GM12878 (cell line): Measurements from ENCODE around the gene DOCK1. TPM values are rescaled to one million over a fixed set of nuclear protein-coding genes. Genes with fewer than 3 reads are reported as not detected.

ENCODE experiments used
- ATAC-seq: fragments of 200-7000 bp; cut with Tn5 transposase; 3 replicates; pipeline ENCODE4 v1.9.1; 2020; ENCODE audit warnings: mild to moderate bottlenecking, moderate library complexity
- BruUV-seq: library from RNA; stranded (reverse); fragments of 400-500 nt; replicated peaks from 2 replicates; lab custom pipeline; 2021; lab: Mats Ljungman, UMichigan
- CTCF ChIA-PET: fragments of 300-600 bp; sonication (Branson Sonifier 250); formaldehyde crosslinking; extraction: SDS; loops from one replicate; lab custom pipeline; 2021; ENCODE audit warnings: inconsistent platforms; lab: Yijun Ruan, JAX
- POLR2A ChIA-PET: fragments of 350-600 bp; formaldehyde crosslinking; extraction: SDS; loops from one replicate; lab custom pipeline; 2021; ENCODE audit warnings: inconsistent platforms; lab: Charles Lee
- RAD21 ChIA-PET: fragments of 300-600 bp; sonication (Branson Sonifier 250); formaldehyde crosslinking; loops from one replicate; lab custom pipeline; 2023; ENCODE audit warnings: antibody characterized with exemption; ENCODE audit not compliant: unreplicated experiment; lab: Charles Lee
- SMC1A ChIA-PET: fragments of 300-600 bp; sonication (Branson Sonifier 250); formaldehyde crosslinking; loops from one replicate; lab custom pipeline; 2023; ENCODE audit not compliant: unreplicated experiment, uncharacterized antibody; lab: Charles Lee
- DNase-seq: peaks from one replicate; pipeline ENCODE4 v3.0.0-alpha.2; 2011; ENCODE audit warnings: low read depth, low spot score
- FAIRE-seq: peaks from 3 replicates; lab custom pipeline; 2011; peaks lifted over from hg19 to GRCh38; lab: Jason Lieb, UNC
- H2AFZ ChIP-seq: 2 replicates; pipeline ENCODE4 v1.6.0; 2011; ENCODE audit warnings: low read depth, low read length, control low read depth; ENCODE audit not compliant: control insufficient read depth
- H3K27ac ChIP-seq: 2 replicates; pipeline ENCODE4 v1.5.1; 2011; ENCODE audit warnings: control low read depth; ENCODE audit not compliant: control insufficient read depth, insufficient read depth
- H3K27me3 ChIP-seq, 2 experiments: replicated peaks in 1 of 2; 2 replicates each; pipeline versions ENCODE4 v1.6.0 to v1.6.1; 2011; ENCODE audit warnings: low read length in 1 of 2; ENCODE audit not compliant: control insufficient read depth in 2 of 2, insufficient read depth in 2 of 2
- H3K36me3 ChIP-seq, 2 experiments: 2 replicates each; pipeline ENCODE4 v1.5.1; 2011; ENCODE audit warnings: low read length in 1 of 2; ENCODE audit not compliant: control insufficient read depth in 2 of 2, insufficient read depth in 2 of 2
- H3K4me1 ChIP-seq: 2 replicates; pipeline ENCODE4 v1.6.1; 2011; ENCODE audit warnings: mild to moderate bottlenecking, low read length, moderate library complexity, mixed read lengths; ENCODE audit not compliant: control insufficient read depth, insufficient read depth
- H3K4me2 ChIP-seq: 2 replicates; pipeline ENCODE4 v1.6.0; 2011; ENCODE audit warnings: control low read depth; ENCODE audit not compliant: control insufficient read depth, insufficient read depth
- H3K4me3 ChIP-seq: fragments of 200-600 bp; sonication (generic); 2 replicates; pipeline ENCODE4 v1.5.1; 2016
- H3K79me2 ChIP-seq: 2 replicates; pipeline ENCODE4 v1.6.0; 2011; ENCODE audit warnings: low read length; ENCODE audit not compliant: control insufficient read depth, insufficient read depth
- H3K9ac ChIP-seq: 2 replicates; pipeline ENCODE4 v1.8.0; 2011; ENCODE audit warnings: low read length, control low read depth, mixed read lengths; ENCODE audit not compliant: control insufficient read depth, insufficient read depth
- H3K9me3 ChIP-seq: replicated peaks from 3 replicates; pipeline ENCODE4 v1.5.1; 2011; ENCODE audit warnings: mild to moderate bottlenecking, low read length; ENCODE audit not compliant: control insufficient read depth, insufficient read depth
- H4K20me1 ChIP-seq: 2 replicates; pipeline ENCODE4 v1.6.0; 2011; ENCODE audit not compliant: control insufficient read depth, insufficient read depth
- BHLHE40 ChIP-seq, 2 experiments: fragments of 450-650 bp in 1 of 2; IDR thresholded peaks; 2 replicates each; pipeline ENCODE4 v1.6.1; 2011 to 2017; ENCODE audit warnings: low read depth in 2 of 2, borderline replicate concordance in 1 of 2, improper control_type of control experiment in 1 of 2, low read length in 1 of 2, mild to moderate bottlenecking in 1 of 2
- CHD2 ChIP-seq: IDR thresholded peaks from 2 replicates; pipeline ENCODE4 v1.6.1; 2011; ENCODE audit warnings: low read depth, low read length, improper control_type of control experiment, borderline replicate concordance
- ESRRA ChIP-seq: IDR thresholded peaks from 2 replicates; pipeline ENCODE4 v1.6.1; 2012; ENCODE audit warnings: mild to moderate bottlenecking, low read length, improper control_type of control experiment
- IKZF2 ChIP-seq, 2 experiments: fragments of 450-650 bp; IDR thresholded peaks; 2 replicates each; pipeline ENCODE4 v1.6.1; 2017; ENCODE audit warnings: mild to moderate bottlenecking in 2 of 2, moderate library complexity in 2 of 2
- IRF4 ChIP-seq: IDR thresholded peaks from 2 replicates; pipeline ENCODE4 v1.6.1; 2011; ENCODE audit warnings: low read depth, low read length
- LARP7 ChIP-seq: fragments of 450-650 bp; IDR thresholded peaks from 2 replicates; pipeline ENCODE4 v1.6.1; 2017; ENCODE audit warnings: mild to moderate bottlenecking
- MEF2B ChIP-seq: fragments of 450-650 bp; IDR thresholded peaks from 2 replicates; pipeline ENCODE4 v1.6.1; 2018; ENCODE audit warnings: mild to moderate bottlenecking, moderate library complexity; ENCODE audit not compliant: partially characterized antibody, poor library complexity, severe bottlenecking
- NFYB ChIP-seq: IDR thresholded peaks from 2 replicates; pipeline ENCODE4 v1.6.1; 2011; ENCODE audit warnings: low read depth, mild to moderate bottlenecking, low read length, improper control_type of control experiment, moderate library complexity; ENCODE audit not compliant: insufficient read depth
- NR2C2 ChIP-seq: IDR thresholded peaks from 2 replicates; pipeline ENCODE4 v1.6.1; 2011; ENCODE audit warnings: borderline replicate concordance, low read depth; ENCODE audit not compliant: control insufficient read depth, insufficient read length
- RCOR1 ChIP-seq: conservative IDR thresholded peaks from 2 replicates; pipeline ENCODE4 v1.6.1; 2012; ENCODE audit warnings: low read depth, low read length, improper control_type of control experiment
- SPI1 ChIP-seq: IDR thresholded peaks from 2 replicates; pipeline ENCODE4 v1.6.1; 2011; ENCODE audit warnings: low read depth, mild to moderate bottlenecking, low read length, moderate library complexity, borderline replicate concordance; ENCODE audit not compliant: insufficient read depth
- YY1 ChIP-seq: IDR thresholded peaks from 2 replicates; pipeline ENCODE4 v1.6.1; 2011; ENCODE audit warnings: low read depth, mild to moderate bottlenecking, low read length
- WGBS: methylation state at CpG from one replicate; pipeline ENCODE4 v1.1.6; 2016; ENCODE audit warnings: low lambda C conversion rate; ENCODE audit not compliant: insufficient replicate concordance, insufficient coverage; ENCODE audit errors: missing lambda C conversion rate; 5-methylcytosine and 5-hydroxymethylcytosine counted together
- in situ Hi-C: fragments of 300-500 bp; cut with MboI; formaldehyde crosslinking; loops from 9 replicates; pipeline ENCODE4 v1.14.3; 2018; ENCODE audit warnings: mixed read lengths
- intact Hi-C: fragments of 100-400 bp; cut with micrococcal nuclease; formaldehyde crosslinking; loops from one replicate; pipeline ENCODE4 v1.14.2; 2022; ENCODE audit not compliant: unreplicated experiment
- polyA plus RNA-seq, 11 experiments: library from polyadenylated mRNA; depleted of rRNA in 4 of 11; unstranded in 6 of 11; stranded (reverse) in 5 of 11; fragments of >200 nt; fragmentation: Nextera tagmentation in 4 of 11; fragmentation: Illumina TruSeq in 1 of 11; extraction: Ambion mirVana in 4 of 11; extraction: Trizol in 1 of 11; gene quantifications; 1 replicate in 1 of 11; 2 replicates in 10 of 11; pipeline versions ENCODE4 v1.2.1 to v1.2.3, GENCODE V29; 2011 to 2016; ENCODE audit warnings: inconsistent platforms in 2 of 11, missing spikeins in 2 of 11, low read depth in 1 of 11
- total RNA-seq, 4 experiments: library from RNA; depleted of rRNA in 3 of 4; stranded (reverse); fragments of >200 nt in 3 of 4; fragmentation: Illumina TruSeq in 1 of 4; extraction: Trizol in 1 of 4; gene quantifications; 2 replicates each; pipeline versions ENCODE4 v1.2.1 to v1.2.3, GENCODE V29; 2013 to 2021
- TF ChIP-seq, protein P1 (sequence below): IDR thresholded peaks from 2 replicates; pipeline ENCODE4 v1.6.1; 2011; ENCODE audit warnings: mild to moderate bottlenecking, low read depth, low read length, moderate library complexity; ENCODE audit not compliant: insufficient replicate concordance
- TF ChIP-seq, protein P2 (sequence below): IDR thresholded peaks from 2 replicates; pipeline ENCODE4 v1.6.1; 2012; ENCODE audit warnings: low read depth, low read length, improper control_type of control experiment
- TF ChIP-seq, protein P3 (sequence below): fragments of 450-650 bp; IDR thresholded peaks from 2 replicates; pipeline ENCODE4 v1.6.1; 2017; ENCODE audit warnings: antibody characterized with exemption, mild to moderate bottlenecking, moderate library complexity

Gene DOCK1
- total and polyA plus RNA-seq, 10 of the 15 experiments (the other 5 are each of a cell fraction or from before 2014, with no cell fraction given) = 0.05 to 0.18 TPM; not detected in 8

DNA sequence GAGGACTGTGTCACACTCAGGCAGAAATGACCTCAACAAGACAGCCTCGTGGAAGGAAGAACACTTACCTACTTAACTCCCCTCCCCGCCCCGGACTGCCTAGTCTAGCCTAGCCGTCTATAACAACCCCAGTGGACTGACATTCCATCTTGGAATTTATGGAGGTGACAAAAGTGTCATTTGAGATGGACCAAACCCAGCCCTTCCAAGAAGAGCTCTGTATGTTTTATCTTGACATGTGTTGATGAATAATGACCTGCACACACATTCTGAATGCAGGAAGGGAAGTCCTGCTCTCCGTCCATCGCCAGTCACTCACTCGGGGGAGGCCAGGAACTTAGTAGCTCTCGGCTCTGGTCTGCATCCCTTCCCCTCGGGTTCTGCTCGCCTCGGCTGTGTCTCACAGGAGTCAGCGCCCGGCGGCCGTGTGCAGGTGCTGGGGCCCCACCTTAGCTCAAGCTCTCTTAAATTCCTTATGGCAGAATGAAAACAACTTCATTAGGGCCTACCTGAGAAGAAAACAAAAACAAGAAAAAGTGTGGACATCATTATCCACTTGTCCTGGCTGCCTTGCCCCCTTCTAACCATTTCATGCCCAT, 503.0 kb downstream of the DOCK1 start (continued):
- TF ChIP-seq, protein P1, sequence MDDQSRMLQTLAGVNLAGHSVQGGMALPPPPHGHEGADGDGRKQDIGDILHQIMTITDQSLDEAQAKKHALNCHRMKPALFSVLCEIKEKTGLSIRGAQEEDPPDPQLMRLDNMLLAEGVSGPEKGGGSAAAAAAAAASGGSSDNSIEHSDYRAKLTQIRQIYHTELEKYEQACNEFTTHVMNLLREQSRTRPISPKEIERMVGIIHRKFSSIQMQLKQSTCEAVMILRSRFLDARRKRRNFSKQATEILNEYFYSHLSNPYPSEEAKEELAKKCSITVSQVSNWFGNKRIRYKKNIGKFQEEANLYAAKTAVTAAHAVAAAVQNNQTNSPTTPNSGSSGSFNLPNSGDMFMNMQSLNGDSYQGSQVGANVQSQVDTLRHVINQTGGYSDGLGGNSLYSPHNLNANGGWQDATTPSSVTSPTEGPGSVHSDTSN = no peak
- no peak for TF ChIP-seq RCOR1
- no peak for TF ChIP-seq ESRRA
- no peak for TF ChIP-seq BHLHE40 (IDR thresholded peaks at IDR 0.05; ENCODE audit: borderline replicate concordance in 1 of 2, low read depth in 2 of 2, low read length in 1 of 2)

DNA sequence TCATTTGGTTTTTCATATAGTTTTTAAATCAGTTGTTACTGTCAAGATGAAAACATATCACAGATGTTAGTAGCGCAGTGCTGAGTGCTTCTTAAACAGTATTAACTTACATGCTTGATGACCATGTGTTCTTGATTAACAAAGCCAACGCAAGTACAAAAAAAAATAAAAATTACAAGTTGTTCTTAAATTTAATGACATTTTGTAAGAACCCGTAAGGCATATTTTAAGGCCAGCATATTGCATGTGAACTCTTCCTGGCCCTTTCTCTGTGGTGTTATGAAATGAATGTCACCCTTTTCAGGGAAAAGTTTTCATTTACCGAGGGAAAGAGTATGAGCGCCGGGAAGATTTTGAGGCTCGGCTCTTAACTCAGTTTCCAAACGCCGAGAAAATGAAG, 503.5 kb downstream of the DOCK1 start:
- no peaks in the 10 kb centered on the region for H3K9me3 ChIP-seq
- no peaks in the 10 kb centered on the region for H3K27me3 ChIP-seq
- no peak overlapping the region for H3K4me3 ChIP-seq
- 61% methylated on average over 9 of the region's 9 CpGs for WGBS
- H3K36me3 ChIP-seq = no peaks in the 10 kb centered on the region
- H3K27ac ChIP-seq = no peak overlapping the region
- ATAC-seq = no peak
- SMC1A ChIA-PET = no interaction called here
- RAD21 ChIA-PET = no interaction called here
- POLR2A ChIA-PET = no interaction called here
- H3K4me2 ChIP-seq = no peak overlapping the region
- H3K4me1 ChIP-seq = no peaks in the 10 kb centered on the region
- in situ Hi-C loops (no loop called here), intact Hi-C loops (no loop called here)
- no peaks in the 10 kb centered on the region for H4K20me1 ChIP-seq
- CTCF ChIA-PET = no interaction called here
- BruUV-seq = no TSS peak
- H2AFZ ChIP-seq = no peak overlapping the region
- no peak overlapping the region for H3K9ac ChIP-seq
- DNase-seq = no peak
- H3K79me2 ChIP-seq = no peaks in the 10 kb centered on the region
- no peak for FAIRE-seq
- TF ChIP-seq, protein P2, sequence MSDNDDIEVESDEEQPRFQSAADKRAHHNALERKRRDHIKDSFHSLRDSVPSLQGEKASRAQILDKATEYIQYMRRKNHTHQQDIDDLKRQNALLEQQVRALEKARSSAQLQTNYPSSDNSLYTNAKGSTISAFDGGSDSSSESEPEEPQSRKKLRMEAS = no peak
- TF ChIP-seq MEF2B (no peak), NFYB (no peak), SPI1 (no peak), NR2C2 (no peak), YY1 (no peak), IKZF2 (IDR thresholded peaks at IDR 0.05) (no peak), IRF4 (no peak), CHD2 (no peak), LARP7 (no peak)
- TF ChIP-seq, protein P3, sequence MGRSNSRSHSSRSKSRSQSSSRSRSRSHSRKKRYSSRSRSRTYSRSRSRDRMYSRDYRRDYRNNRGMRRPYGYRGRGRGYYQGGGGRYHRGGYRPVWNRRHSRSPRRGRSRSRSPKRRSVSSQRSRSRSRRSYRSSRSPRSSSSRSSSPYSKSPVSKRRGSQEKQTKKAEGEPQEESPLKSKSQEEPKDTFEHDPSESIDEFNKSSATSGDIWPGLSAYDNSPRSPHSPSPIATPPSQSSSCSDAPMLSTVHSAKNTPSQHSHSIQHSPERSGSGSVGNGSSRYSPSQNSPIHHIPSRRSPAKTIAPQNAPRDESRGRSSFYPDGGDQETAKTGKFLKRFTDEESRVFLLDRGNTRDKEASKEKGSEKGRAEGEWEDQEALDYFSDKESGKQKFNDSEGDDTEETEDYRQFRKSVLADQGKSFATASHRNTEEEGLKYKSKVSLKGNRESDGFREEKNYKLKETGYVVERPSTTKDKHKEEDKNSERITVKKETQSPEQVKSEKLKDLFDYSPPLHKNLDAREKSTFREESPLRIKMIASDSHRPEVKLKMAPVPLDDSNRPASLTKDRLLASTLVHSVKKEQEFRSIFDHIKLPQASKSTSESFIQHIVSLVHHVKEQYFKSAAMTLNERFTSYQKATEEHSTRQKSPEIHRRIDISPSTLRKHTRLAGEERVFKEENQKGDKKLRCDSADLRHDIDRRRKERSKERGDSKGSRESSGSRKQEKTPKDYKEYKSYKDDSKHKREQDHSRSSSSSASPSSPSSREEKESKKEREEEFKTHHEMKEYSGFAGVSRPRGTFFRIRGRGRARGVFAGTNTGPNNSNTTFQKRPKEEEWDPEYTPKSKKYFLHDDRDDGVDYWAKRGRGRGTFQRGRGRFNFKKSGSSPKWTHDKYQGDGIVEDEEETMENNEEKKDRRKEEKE = no peak
